Measurements from ENCODE around the gene EML2. TPM values are rescaled to one million over a fixed set of nuclear protein-coding genes. Genes with fewer than 3 reads are reported as not detected.

Gene EML2
- total and polyA plus RNA-seq, 2 of the 8 experiments (the other 6 are each of a cell fraction or from before 2014, with no cell fraction given): 28.8 to 29.4 TPM

- H2BK120ac ChIP-seq (replicated peaks; ENCODE audit: low read depth, low read length): no peak overlapping the region
- no peak overlapping the region for H3K56ac ChIP-seq (replicated peaks; ENCODE audit: insufficient read length, low read depth, low read length)
- no peak overlapping the region for H2BK20ac ChIP-seq (ENCODE audit: low read length)
- no peak for DNase-seq (ENCODE audit: low read depth in 1 of 2, low spot score in 2 of 2)
- H3K27ac ChIP-seq (ENCODE audit: low read depth, low read length): no peak overlapping the region; the same call in 1 of the 2 replicates
- no peak overlapping the region; the same call in 1 of the 2 replicates for H2BK5ac ChIP-seq (ENCODE audit: low read depth, low read length)
- H2AFZ ChIP-seq (ENCODE audit: low read length): no peak overlapping the region
- no peak overlapping the region for H3K4me2 ChIP-seq (ENCODE audit: insufficient read depth in 1 of 2, low read depth in 2 of 2, low read length in 2 of 2)
- 75% methylated on average over 2 of the region's 2 CpGs; no CpG with 5 or more reads in 1 of the 2 experiments for WGBS, 2 experiments (ENCODE audit: extremely low coverage in 1 of 2, insufficient coverage in 1 of 2, insufficient read length in 1 of 2, insufficient replicate concordance in 2 of 2, low coverage in 1 of 2, low lambda C conversion rate in 2 of 2, missing lambda C conversion rate in 1 of 2)
- peaks cover 4% of the 10 kb centered on the region; the same call in 1 of the 2 replicates for H3K23me2 ChIP-seq (ENCODE audit: low read depth, low read length)
- H3K36me3 ChIP-seq (ENCODE audit: control insufficient read depth in 2 of 4, insufficient read depth in 4 of 4, low read length in 3 of 4): 0 out of 8 replicates have a peak, but pooled peaks cover 0 to 4% (median 0%) of the 10 kb centered on the region in 4 experiments
- H3K79me1 ChIP-seq (ENCODE audit: low read depth, low read length): no peaks in the 10 kb centered on the region
- H3K27me3 ChIP-seq (replicated peaks in 1 of 4; ENCODE audit: control insufficient read depth in 3 of 4, extremely low read depth in 1 of 4, insufficient read depth in 3 of 4, low read length in 3 of 4): no peaks in the 10 kb centered on the region
- ChIA-PET POLR2A (ENCODE audit: partially characterized antibody) (interaction anchor here (0.7 to 10.3 kb wide), 4 partner anchors 10 to 102 kb away, joined by 3 to 119 read pairs (median 4); no protein-coding TSS in a partner anchor), CTCF (ENCODE audit: partially characterized antibody) (interaction anchor here (0.9 to 5.2 kb wide), 10 partner anchors 9 to 195 kb away, joined by 3 to 36 read pairs (median 4); partner anchors contain the start of gene EML2)
- no peak overlapping the region for H2BK15ac ChIP-seq (ENCODE audit: low read length)
- no peak overlapping the region for H3K18ac ChIP-seq (ENCODE audit: extremely low read depth, low read length)
- H3K79me2 ChIP-seq (ENCODE audit: control insufficient read depth in 1 of 2, insufficient read depth in 2 of 2, low read length in 2 of 2): no peaks in the 10 kb centered on the region
- peaks cover 0 to 8% (median 7%) of the 10 kb centered on the region in 4 experiments; a peak in 5 of 7 replicates for H3K4me1 ChIP-seq (replicated peaks in 1 of 4; ENCODE audit: control insufficient read depth in 3 of 4, insufficient read depth in 4 of 4, low read length in 3 of 4)
- no peak overlapping the region for H3K23ac ChIP-seq (ENCODE audit: insufficient read length)
- H3K4me3 ChIP-seq (ENCODE audit: extremely low read depth in 1 of 4, insufficient read depth in 2 of 4, low read depth in 3 of 4, low read length in 4 of 4): no peak overlapping the region
- H4K20me1 ChIP-seq (replicated peaks in 1 of 2; ENCODE audit: control insufficient read depth in 1 of 2, insufficient read depth in 2 of 2, low read length in 2 of 2): no peaks in the 10 kb centered on the region
- no peak overlapping the region for H2AK5ac ChIP-seq (ENCODE audit: low read depth, low read length)
- H2BK12ac ChIP-seq (ENCODE audit: low read depth, low read length): no peak overlapping the region; the same call in 1 of the 2 replicates
- H3K4ac ChIP-seq (replicated peaks; ENCODE audit: insufficient read length, low read depth, low read length): no peak overlapping the region
- H3K9ac ChIP-seq (replicated peaks in 1 of 4; ENCODE audit: extremely low read depth in 1 of 4, low read depth in 3 of 4, low read length in 3 of 4): no peak overlapping the region
- no peaks in the 10 kb centered on the region for H3K9me3 ChIP-seq (ENCODE audit: insufficient read depth in 2 of 2, low read depth in 1 of 2, low read length in 1 of 2)
- H4K8ac ChIP-seq (ENCODE audit: extremely low read depth, insufficient read depth, low read length): no peak overlapping the region
- H4K91ac ChIP-seq (replicated peaks; ENCODE audit: insufficient read length, low read length): no peak overlapping the region
- no peak overlapping the region for H3K14ac ChIP-seq (ENCODE audit: insufficient read length)
- H4K5ac ChIP-seq (ENCODE audit: insufficient read length, low read depth, low read length): peak overlapping the region; percentile 21
- FAIRE-seq: no peak
- TF ChIP-seq TAF7 (optimal IDR thresholded peaks at IDR 0.05; ENCODE audit: borderline replicate concordance, low read depth, low read length): no peak
- TF ChIP-seq JUND (IDR thresholded peaks at IDR 0.05; ENCODE audit: low read length): peak; percentile 63; the same call in 1 of the 2 replicates
These were observed 8.7 kb downstream of the EML2 start for GRCh38 chr19:45630463-45630862.

All from H1 (cell line).